OCI-LY3 (cell line): ENCODE data around the gene BRMS1.

ENCODE experiments used
- EZH2phosphoT487 ChIP-seq: fragments of 200-600 bp; shearing (Covaris generic); IDR thresholded peaks from 2 replicates; pipeline ENCODE4 v1.6.1; 2018; ENCODE audit warnings: antibody characterized with exemption, mixed run types, low read depth
- TF ChIP-seq, protein P1 (sequence below): fragments of 200-600, 300-600 bp; sonication (generic); IDR thresholded peaks from 2 replicates; pipeline ENCODE4 v1.5.1; 2014; ENCODE audit warnings: antibody characterized with exemption, low read length, low read depth

DNA sequence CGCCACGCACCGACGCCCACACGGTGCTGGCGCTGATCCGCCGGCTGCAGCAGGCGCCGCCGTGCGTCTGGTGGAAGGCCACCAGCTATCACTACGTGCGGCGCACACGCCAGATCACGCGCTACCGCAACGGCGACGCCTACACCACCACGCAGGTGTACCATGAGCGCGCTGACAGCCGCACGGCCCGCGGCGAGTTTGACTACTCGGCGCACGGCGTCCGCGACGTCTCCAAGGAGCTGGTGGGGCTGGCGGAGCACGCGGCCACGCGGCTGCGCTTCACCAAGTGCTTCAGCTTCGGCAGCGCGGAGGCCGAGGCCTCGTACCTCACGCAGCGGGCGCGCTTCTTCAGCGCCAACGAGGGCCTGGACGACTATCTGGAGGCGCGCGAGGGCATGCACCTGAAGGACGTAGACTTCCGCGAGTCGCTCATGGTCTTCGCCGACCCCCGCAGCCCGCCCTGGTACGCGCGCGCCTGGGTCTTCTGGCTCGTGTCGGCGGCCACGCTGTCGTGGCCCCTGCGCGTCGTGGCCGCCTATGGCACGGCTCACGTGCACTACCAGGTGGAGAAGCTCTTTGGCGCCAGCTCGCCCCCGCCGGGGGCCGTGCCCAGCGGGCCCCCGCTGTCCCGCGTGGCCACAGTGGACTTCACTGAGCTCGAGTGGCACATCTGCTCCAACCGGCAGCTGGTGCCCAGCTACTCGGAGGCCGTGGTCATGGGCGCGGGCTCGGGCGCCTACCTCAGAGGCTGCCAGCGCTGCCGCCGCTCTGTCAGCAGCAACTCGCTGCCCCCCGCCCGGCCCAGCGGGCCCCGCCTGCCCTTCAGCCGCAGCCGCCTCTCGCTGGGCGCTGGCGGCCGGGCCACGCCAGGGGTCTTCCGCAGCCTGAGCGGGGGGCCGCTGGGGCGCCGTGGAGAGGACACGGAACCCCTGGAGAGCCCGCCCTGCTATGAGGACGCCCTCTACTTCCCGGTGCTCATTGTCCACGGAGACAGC is 50.0 kb downstream of the BRMS1 start:
- TF ChIP-seq, protein P1, sequence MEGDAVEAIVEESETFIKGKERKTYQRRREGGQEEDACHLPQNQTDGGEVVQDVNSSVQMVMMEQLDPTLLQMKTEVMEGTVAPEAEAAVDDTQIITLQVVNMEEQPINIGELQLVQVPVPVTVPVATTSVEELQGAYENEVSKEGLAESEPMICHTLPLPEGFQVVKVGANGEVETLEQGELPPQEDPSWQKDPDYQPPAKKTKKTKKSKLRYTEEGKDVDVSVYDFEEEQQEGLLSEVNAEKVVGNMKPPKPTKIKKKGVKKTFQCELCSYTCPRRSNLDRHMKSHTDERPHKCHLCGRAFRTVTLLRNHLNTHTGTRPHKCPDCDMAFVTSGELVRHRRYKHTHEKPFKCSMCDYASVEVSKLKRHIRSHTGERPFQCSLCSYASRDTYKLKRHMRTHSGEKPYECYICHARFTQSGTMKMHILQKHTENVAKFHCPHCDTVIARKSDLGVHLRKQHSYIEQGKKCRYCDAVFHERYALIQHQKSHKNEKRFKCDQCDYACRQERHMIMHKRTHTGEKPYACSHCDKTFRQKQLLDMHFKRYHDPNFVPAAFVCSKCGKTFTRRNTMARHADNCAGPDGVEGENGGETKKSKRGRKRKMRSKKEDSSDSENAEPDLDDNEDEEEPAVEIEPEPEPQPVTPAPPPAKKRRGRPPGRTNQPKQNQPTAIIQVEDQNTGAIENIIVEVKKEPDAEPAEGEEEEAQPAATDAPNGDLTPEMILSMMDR = no peak
- TF ChIP-seq EZH2phosphoT487 = no peak
